HG03457 (cell line): Measurements from ENCODE around the gene FYN.

Experiments used
- ATAC-seq: cut with Tn5 transposase; IDR thresholded peaks from one replicate; pipeline ENCODE4 v1.9.1; 2021; ENCODE audit warnings: moderate number of reproducible peaks; ENCODE audit not compliant: unreplicated experiment

Gene FYN

GRCh38 chr6:111854683-111855082 is 18.6 kb downstream of the FYN start:
- ATAC-seq = no peak

GRCh38 chr6:111852725-111853124 is 20.5 kb downstream of the FYN start:
- no peak for ATAC-seq

GRCh38 chr6:111850295-111850937 is 22.8 kb downstream of the FYN start:
- no peak for ATAC-seq

DNA sequence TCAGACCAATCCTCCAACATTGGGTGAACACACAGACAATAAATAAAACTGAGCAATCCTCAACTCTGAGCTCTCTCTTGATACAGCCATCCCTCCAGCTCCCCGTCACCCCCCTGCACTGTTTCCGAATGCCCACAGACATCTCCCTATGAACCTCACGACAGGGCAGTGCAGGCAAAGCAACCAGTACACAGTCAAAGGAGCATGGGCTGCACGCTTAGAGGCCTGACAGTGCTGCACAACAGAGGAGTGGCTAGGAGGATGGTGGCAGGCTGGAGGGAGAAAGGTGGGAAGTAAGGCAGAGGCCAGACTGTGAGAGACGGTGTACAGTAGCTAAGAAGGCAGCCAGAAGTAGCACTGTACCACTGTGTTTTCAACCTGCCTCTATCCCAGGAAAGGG is 24.0 kb downstream of the FYN start:
- ATAC-seq = no peak

DNA sequence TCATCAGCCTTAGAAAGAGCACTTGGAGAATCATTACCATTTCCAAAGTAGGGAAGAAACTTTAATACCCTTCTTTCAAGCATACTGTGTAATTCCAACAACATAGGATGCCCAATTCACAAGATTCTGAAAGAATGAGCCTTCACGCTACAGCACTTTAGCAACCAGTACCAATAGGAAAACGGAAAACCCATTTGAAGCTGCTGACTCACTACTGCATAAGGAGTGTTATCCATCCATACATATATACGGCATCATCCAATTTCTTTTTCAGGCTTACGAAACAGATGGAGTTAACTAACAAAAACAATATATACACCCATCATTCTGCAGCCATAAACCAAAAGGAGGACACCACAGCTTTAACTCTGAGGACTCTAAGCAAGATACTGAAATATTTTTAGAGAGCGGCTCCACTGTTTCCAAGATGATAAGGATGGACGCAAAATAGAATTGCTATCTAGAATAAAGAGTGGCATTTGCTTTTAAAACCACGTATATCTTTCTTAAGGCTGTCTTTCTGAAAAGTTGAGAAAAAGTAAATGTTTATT is 24.9 kb downstream of the FYN start:
- ATAC-seq = no peak

GRCh38 chr6:111846492-111847409 is 26.5 kb downstream of the FYN start:
- ATAC-seq = no peak

GRCh38 chr6:111846066-111846465 is 27.2 kb downstream of the FYN start:
- no peak for ATAC-seq

DNA sequence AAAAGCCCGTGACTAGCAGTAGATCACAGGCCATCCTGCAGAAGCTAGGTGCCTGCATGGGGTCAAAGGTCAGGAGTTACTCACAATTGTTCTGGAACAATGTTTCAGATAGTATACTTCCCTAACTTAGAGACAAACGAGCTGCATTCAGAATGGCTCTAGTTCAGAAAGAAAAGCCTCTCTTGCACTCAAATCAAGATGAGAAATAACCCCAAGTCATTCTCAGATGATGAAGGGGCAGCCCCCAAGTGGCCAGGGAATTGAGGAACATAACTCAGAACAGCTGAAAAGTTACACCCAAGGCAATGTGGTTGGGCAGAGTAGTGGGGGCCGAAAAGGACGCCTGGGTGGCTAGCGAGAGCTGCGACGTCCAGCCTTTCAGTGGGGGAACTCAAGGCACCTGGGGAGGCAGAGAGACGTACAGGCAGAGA is 27.8 kb downstream of the FYN start:
- peak; percentile 57 for ATAC-seq

DNA sequence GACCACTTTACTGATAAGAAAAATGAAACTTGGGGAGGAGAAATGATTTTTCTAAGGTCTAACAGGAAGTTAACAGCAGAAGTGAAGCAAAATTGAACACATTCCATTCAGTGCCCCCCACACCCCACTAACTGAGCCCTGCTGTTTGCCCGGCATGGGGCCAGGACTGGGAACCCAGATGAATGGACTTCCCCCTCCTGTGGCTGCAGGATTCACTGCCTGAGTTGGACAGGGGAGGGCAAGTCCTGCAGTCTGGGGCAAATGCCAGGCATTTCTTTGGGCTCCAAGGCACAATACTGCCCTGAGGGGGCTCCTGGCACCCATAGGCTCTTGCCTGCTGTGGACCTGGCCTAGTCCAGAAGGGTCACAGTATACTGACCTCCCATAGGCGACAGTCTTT is 28.3 kb downstream of the FYN start:
- no peak for ATAC-seq

DNA sequence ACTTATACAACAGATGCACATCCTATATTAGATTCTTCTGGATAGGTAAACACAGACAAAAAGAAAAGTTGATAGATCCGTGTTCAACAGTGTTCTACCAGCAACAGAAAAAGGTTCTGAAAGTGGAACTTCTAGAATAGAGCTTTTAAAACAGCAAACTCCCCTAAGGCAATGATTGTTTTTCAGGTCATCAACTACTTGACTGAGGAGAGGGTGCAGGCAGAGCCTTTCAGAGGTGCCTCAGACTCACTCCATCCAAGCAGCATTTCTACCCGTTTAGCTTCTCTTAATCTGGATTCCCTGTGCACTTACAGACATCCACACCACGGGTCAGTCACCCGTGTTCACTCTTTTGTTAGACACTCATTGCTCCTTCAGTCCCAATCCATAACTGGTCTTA is 28.9 kb downstream of the FYN start:
- no peak for ATAC-seq

DNA sequence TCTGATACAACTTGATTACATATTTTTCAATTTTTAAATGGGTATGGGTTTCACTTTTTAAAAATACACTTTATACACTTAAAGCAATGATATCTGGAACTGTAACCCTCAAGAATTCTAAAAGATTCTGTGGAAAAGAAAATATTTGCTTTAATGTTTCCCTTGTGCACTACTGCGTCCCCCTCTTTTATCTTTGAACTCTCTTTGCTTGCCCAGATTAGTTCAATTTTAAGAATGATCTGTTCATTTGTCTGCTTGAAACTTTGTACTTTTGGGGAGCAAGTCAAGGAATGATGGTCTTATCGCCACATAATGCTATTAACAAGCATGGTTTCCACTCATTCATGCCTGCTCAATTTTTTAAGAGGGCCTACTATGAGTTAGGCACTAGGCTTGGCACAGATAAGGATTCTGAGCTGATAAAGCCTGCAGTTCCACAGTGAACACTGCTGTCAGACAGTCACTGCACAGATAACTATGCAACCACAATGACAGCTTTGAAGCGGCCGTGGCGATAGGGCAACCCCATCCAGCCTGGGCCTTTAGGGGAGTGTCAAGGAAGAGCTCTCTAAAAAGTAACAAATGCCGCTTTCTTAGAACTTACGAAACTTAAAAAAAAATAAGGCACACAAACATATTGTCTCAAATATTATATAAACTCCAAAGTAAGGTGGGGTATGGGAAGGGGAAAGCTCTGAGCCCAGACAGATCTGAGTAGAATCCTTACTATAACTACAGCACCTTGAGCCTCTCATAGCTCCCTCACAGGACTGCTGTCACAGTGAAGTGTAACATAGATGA is 29.7 kb downstream of the FYN start:
- no peak for ATAC-seq

DNA sequence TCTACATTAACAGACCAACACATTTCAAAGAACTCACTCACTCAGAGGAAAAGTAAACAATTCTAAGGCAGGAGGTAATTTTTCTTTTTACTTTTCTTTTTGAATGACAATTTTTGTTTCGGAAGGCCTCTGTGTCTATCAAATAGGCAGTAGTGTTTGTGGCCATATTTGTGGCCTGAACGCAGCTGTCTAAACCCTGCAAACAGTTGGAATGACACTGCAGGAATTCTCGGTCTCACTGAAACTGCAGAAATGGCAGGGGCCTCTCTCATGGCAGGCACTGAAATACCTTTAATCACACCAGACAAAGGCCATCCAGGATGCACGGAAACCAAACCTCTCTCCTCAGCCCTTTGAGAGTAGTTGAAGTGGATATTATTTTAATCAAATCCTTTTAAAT is 30.4 kb downstream of the FYN start:
- ATAC-seq = no peak

DNA sequence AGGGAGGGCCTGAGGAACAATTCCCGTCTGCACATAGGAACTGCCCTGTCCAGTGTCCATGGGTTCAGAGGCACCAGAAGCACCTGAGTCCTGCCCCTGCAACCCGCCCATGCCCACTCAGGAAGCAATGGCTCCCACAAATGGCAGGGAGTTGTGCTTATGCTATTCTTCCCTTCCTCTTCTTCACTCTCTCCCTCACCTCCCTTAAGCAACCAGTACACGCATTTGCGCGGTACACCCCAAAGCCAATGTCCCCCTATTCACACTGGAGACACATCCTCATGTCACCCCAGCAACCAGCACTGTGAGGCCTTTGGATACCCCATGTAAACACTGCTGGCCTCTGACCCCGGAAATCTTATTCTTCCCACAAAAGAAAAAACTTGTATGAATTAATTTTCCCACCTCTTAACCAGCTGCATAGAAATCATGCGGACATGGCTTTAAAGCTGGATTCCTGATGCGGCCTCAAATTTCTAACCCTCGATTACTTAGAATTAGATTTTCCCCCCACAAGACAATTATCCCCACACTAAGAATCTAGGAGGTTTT is 30.9 kb downstream of the FYN start:
- no peak for ATAC-seq

DNA sequence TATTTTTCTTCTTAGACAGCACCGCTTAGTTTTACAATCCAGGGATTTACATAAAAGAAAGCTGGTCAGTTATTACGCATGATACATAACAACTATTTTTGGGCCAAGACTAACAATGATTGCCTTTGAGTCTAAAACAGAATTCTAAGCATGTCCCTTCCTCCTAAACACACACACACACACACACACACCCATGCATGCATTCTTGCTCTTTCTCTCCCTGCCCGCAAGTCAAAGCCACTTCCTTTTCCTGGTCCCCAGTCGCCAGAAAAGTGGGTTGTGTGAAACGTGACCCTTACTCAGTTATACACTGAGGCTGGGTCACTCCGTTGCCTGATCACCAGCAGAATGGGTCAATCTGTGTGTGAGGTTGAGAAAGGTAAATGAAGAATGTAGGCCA is 31.4 kb downstream of the FYN start:
- ATAC-seq = no peak

GRCh38 chr6:111840803-111841202 is 32.4 kb downstream of the FYN start:
- no peak for ATAC-seq

- ATAC-seq = no peak
These were observed 34.3 kb downstream of the FYN start for GRCh38 chr6:111838749-111839484.

- peak; percentile 64 for ATAC-seq
These were observed 35.4 kb downstream of the FYN start for GRCh38 chr6:111837641-111838500.

DNA sequence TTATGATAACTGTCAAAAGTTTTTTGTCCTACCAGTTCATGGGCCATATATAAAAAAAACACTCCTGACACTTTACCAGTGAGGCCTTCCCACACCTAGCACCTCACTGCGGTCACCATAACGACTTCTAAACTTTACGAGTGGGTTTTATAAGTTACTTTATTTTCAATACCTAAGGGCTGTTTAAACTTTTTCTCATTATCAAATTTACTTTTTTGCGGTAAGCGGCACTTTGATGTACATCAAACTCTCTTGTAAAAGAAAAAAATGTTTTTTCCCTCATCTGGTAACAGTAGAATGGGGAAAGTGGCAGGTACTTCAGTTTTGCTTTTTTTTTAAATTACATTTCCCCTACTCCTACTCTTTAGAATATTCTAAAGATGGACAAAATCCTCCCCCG is 36.2 kb downstream of the FYN start:
- no peak for ATAC-seq

DNA sequence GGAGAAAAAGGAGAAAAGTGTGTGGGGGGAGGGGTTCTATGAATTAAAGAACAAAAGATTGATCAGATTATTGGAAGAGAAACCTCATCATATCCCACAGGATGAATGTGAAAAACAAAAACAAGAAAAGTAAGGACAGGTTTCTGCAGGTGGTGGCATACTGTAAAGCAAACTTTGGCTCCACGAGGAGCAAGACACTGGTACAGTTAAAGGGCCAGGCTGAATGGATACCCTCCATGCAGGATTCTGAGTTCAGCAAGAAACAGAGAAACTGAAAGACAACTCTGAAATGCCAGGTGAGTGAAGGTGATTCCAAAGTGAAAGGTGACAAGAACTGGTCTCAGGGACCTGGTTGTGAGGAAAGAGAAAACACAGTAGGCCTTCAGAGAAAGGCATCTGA is 37.4 kb downstream of the FYN start:
- no peak for ATAC-seq
